GM12875 (cell line): ENCODE measurements around the gene ABCD2.

ENCODE experiments used
- H3K4me3 ChIP-seq: one replicate; pipeline ENCODE4 v1.5.1; 2011; ENCODE audit warnings: low read depth, low read length, control low read depth
- CTCF ChIP-seq: IDR thresholded peaks from 2 replicates; pipeline ENCODE4 v1.5.1; 2011; ENCODE audit warnings: low read depth, mild to moderate bottlenecking, control low read depth, inconsistent platforms, low read length, moderate library complexity, borderline replicate concordance; ENCODE audit not compliant: insufficient read depth

Gene ABCD2

DNA sequence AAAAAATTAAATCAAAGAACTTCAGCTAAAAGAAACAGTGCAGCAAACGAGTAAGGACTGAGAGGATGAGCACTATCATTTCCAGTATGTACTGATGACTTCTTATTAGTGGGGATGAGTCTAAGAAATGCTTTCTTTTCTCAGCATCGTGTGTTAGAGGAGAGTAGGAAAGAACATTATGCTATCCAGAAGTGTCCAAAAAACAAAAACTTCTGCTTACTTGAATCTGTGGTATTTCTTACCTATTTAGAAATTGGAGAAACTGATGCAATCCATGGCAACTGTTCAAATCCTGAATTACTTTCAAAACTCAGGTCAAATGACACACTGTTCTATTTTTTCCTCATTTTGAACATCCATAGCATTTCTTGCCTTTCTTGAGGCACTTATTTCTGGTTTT, 23.7 kb downstream of the ABCD2 start:
- TF ChIP-seq CTCF = no peak
- no peak overlapping the region for H3K4me3 ChIP-seq

DNA sequence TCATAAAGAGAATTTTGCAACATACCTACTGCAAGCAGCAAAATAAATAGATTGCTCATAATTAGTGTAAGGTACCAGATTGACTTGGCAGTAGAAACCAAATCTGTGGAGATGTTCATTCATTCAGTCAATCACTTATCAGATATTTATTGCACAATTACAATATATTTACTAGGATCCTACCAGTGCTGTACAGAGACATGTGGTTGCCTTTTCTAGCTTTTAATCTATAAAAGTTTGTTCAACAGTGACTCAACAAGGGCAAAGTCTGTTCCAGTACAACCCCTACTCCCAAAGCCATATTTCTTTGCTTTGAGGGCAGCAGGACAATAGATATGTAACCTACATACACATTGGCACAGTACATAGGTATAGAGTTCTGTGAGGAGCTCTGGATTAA, 27.3 kb downstream of the ABCD2 start:
- H3K4me3 ChIP-seq = no peak overlapping the region
- TF ChIP-seq CTCF = no peak

DNA sequence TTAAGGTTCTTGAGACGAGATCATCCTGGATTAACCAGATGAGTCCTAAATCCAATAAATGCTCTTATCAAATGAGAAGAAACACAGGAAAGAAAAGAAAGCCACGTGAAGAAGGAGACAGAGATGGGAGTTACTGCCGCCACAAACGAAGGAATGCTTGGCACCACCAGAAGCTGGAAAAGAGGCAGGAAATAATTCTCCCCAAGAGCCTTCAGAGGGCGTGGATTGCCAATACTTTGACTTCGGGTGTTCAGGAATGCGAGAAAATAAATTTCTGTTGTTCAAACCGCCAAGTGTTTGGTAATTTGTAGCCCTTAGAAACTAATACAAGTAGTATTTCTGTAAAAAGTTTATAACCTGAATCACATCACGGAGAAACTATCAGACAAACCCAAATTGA, 31.3 kb downstream of the ABCD2 start:
- TF ChIP-seq CTCF = no peak
- no peak overlapping the region for H3K4me3 ChIP-seq

- peak; percentile 46; the same call in 1 of the 2 replicates for TF ChIP-seq CTCF
- no peak overlapping the region for H3K4me3 ChIP-seq
Measured at GRCh38 chr12:39587225-39587624, 32.4 kb downstream of the ABCD2 start.

DNA sequence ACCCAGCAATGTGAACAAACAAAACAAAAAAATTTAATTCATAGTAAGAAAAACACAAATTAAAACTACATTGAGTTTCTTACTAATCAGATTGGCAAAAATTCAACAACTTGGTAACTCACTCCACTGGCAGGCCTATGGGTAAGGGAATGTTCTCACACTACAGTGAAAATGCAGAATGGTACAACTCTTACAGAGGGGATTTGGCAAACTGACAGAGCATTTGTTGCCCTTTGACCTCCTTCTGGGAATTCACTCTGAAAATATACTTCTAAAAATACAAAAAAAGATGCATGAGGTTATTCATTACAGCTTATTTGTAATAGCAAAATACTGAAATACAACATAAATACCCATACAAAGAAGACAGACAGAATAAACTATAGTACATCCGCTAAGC, 32.8 kb downstream of the ABCD2 start:
- H3K4me3 ChIP-seq = no peak overlapping the region
- no peak for TF ChIP-seq CTCF

DNA sequence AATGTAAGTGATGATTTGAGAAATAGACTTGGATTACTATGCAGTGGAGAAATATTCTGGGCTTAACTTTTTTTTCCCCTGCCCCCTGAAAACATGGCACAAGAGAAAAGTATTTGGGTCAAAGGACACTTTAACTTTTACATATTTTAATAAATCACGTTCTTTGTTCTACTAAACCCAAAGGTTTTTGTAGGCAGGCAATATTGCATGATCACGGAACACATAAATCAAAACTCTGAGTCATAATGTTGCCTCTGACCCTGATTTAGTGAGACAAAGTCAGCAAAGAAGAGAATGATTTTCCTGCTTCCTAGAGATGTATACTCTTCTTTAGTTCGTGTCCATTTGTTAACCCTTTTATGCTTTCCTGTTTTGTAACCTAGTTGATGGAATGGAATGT, 38.0 kb downstream of the ABCD2 start:
- no peak for TF ChIP-seq CTCF

DNA sequence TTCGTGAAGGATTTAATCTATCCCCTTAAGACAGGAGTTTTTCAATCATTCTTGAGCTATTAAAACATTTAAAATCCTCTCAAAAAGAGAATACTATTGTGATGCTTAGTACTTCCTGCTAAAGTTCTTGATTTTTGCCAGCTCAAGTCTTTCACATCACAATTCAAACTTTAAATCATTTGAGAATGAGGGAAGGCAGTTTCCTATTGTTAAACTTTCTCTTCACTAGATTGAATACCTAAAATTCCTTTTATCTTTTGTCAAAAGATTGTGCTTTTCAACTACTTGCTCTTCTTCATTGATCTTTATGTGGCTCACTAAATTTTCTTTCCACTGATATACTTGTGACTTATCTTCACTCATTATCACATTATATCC, 44.1 kb downstream of the ABCD2 start:
- H3K4me3 ChIP-seq = no peak overlapping the region
- no peak for TF ChIP-seq CTCF

More for the DNA sequence above, 38.0 kb downstream of the ABCD2 start:
- H3K4me3 ChIP-seq = no peak overlapping the region
